ENCODE results near the gene EYA3.

The EYA3 gene

GRCh38 chr1:28046716-28047115, 41.7 kb downstream of the EYA3 start:
- no peaks in the 10 kb centered on the region for H3K27me3 ChIP-seq (ENCODE audit: insufficient read depth, low read length)
- H3K36me3 ChIP-seq (ENCODE audit: insufficient read depth, low read length) = peaks cover 23% of the 10 kb centered on the region
- H3K4me3 ChIP-seq (ENCODE audit: low read length) = no peak overlapping the region
- no peaks in the 10 kb centered on the region for H3K4me1 ChIP-seq (ENCODE audit: insufficient read depth, low read length)
- no peak overlapping the region for H2AFZ ChIP-seq (ENCODE audit: low read depth, low read length)
- H3K9me3 ChIP-seq (ENCODE audit: low read length) = no peaks in the 10 kb centered on the region

GRCh38 chr1:28045777-28046176, 42.6 kb downstream of the EYA3 start:
- Histone ChIP-seq H3K9me3 (ENCODE audit: low read length) (no peaks in the 10 kb centered on the region), H2AFZ (ENCODE audit: low read depth, low read length) (no peak overlapping the region), H3K4me1 (ENCODE audit: insufficient read depth, low read length) (no peaks in the 10 kb centered on the region), H3K4me3 (ENCODE audit: low read length) (no peak overlapping the region), H3K27me3 (ENCODE audit: insufficient read depth, low read length) (no peaks in the 10 kb centered on the region), H3K36me3 (ENCODE audit: insufficient read depth, low read length) (peaks cover 26% of the 10 kb centered on the region)

GRCh38 chr1:28044399-28044798, 44.0 kb downstream of the EYA3 start:
- no peaks in the 10 kb centered on the region for H3K27me3 ChIP-seq (ENCODE audit: insufficient read depth, low read length)
- H3K4me3 ChIP-seq (ENCODE audit: low read length) = no peak overlapping the region
- H3K9me3 ChIP-seq (ENCODE audit: low read length) = no peaks in the 10 kb centered on the region
- peaks cover 39% of the 10 kb centered on the region for H3K36me3 ChIP-seq (ENCODE audit: insufficient read depth, low read length)
- no peak overlapping the region for H2AFZ ChIP-seq (ENCODE audit: low read depth, low read length)
- no peaks in the 10 kb centered on the region for H3K4me1 ChIP-seq (ENCODE audit: insufficient read depth, low read length)

GRCh38 chr1:28039341-28039740, 49.1 kb downstream of the EYA3 start:
- Histone ChIP-seq H3K9me3 (ENCODE audit: low read length) (no peaks in the 10 kb centered on the region), H3K4me3 (ENCODE audit: low read length) (no peak overlapping the region), H3K4me1 (ENCODE audit: insufficient read depth, low read length) (no peaks in the 10 kb centered on the region), H3K36me3 (ENCODE audit: insufficient read depth, low read length) (peaks cover 44% of the 10 kb centered on the region), H2AFZ (ENCODE audit: low read depth, low read length) (no peak overlapping the region), H3K27me3 (ENCODE audit: insufficient read depth, low read length) (no peaks in the 10 kb centered on the region)

- Histone ChIP-seq H3K9me3 (ENCODE audit: low read length) (no peaks in the 10 kb centered on the region), H3K36me3 (ENCODE audit: insufficient read depth, low read length) (peaks cover 42% of the 10 kb centered on the region), H2AFZ (ENCODE audit: low read depth, low read length) (no peak overlapping the region), H3K4me1 (ENCODE audit: insufficient read depth, low read length) (no peaks in the 10 kb centered on the region), H3K4me3 (ENCODE audit: low read length) (no peak overlapping the region), H3K27me3 (ENCODE audit: insufficient read depth, low read length) (no peaks in the 10 kb centered on the region)
These were observed 50.5 kb downstream of the EYA3 start for GRCh38 chr1:28037946-28038345.

GRCh38 chr1:28037206-28037605, 51.2 kb downstream of the EYA3 start:
- Histone ChIP-seq H3K4me1 (ENCODE audit: insufficient read depth, low read length) (no peaks in the 10 kb centered on the region), H3K27me3 (ENCODE audit: insufficient read depth, low read length) (no peaks in the 10 kb centered on the region), H3K4me3 (ENCODE audit: low read length) (no peak overlapping the region), H3K9me3 (ENCODE audit: low read length) (no peaks in the 10 kb centered on the region), H3K36me3 (ENCODE audit: insufficient read depth, low read length) (peaks cover 40% of the 10 kb centered on the region), H2AFZ (ENCODE audit: low read depth, low read length) (no peak overlapping the region)

GRCh38 chr1:28036431-28036830, 52.0 kb downstream of the EYA3 start:
- H3K4me1 ChIP-seq (ENCODE audit: insufficient read depth, low read length) = no peaks in the 10 kb centered on the region
- H3K27me3 ChIP-seq (ENCODE audit: insufficient read depth, low read length) = no peaks in the 10 kb centered on the region
- H3K4me3 ChIP-seq (ENCODE audit: low read length) = no peak overlapping the region
- H3K36me3 ChIP-seq (ENCODE audit: insufficient read depth, low read length) = peaks cover 34% of the 10 kb centered on the region
- no peak overlapping the region for H2AFZ ChIP-seq (ENCODE audit: low read depth, low read length)
- no peaks in the 10 kb centered on the region for H3K9me3 ChIP-seq (ENCODE audit: low read length)

GRCh38 chr1:28035420-28035819, 53.0 kb downstream of the EYA3 start:
- Histone ChIP-seq H3K4me1 (ENCODE audit: insufficient read depth, low read length) (no peaks in the 10 kb centered on the region), H3K36me3 (ENCODE audit: insufficient read depth, low read length) (peaks cover 26% of the 10 kb centered on the region), H3K9me3 (ENCODE audit: low read length) (no peaks in the 10 kb centered on the region), H3K27me3 (ENCODE audit: insufficient read depth, low read length) (no peaks in the 10 kb centered on the region), H3K4me3 (ENCODE audit: low read length) (no peak overlapping the region), H2AFZ (ENCODE audit: low read depth, low read length) (no peak overlapping the region)

GRCh38 chr1:28032281-28032680, 56.1 kb downstream of the EYA3 start:
- no peaks in the 10 kb centered on the region for H3K4me1 ChIP-seq (ENCODE audit: insufficient read depth, low read length)
- peaks cover 16% of the 10 kb centered on the region for H3K36me3 ChIP-seq (ENCODE audit: insufficient read depth, low read length)
- no peaks in the 10 kb centered on the region for H3K9me3 ChIP-seq (ENCODE audit: low read length)
- H2AFZ ChIP-seq (ENCODE audit: low read depth, low read length) = no peak overlapping the region
- H3K27me3 ChIP-seq (ENCODE audit: insufficient read depth, low read length) = no peaks in the 10 kb centered on the region
- H3K4me3 ChIP-seq (ENCODE audit: low read length) = no peak overlapping the region

- no peaks in the 10 kb centered on the region for H3K9me3 ChIP-seq (ENCODE audit: low read length)
- no peaks in the 10 kb centered on the region for H3K27me3 ChIP-seq (ENCODE audit: insufficient read depth, low read length)
- H3K4me3 ChIP-seq (ENCODE audit: low read length) = no peak overlapping the region
These were observed 57.2 kb downstream of the EYA3 start for GRCh38 chr1:28031173-28031572.

GRCh38 chr1:28028873-28029654, 59.3 kb downstream of the EYA3 start:
- Histone ChIP-seq H3K9me3 (ENCODE audit: low read length) (no peaks in the 10 kb centered on the region), H2AFZ (ENCODE audit: low read depth, low read length) (no peak overlapping the region), H3K4me3 (ENCODE audit: low read length) (no peak overlapping the region), H3K27me3 (ENCODE audit: insufficient read depth, low read length) (no peaks in the 10 kb centered on the region), H3K4me1 (ENCODE audit: insufficient read depth, low read length) (no peaks in the 10 kb centered on the region), H3K36me3 (ENCODE audit: insufficient read depth, low read length) (peaks cover 18% of the 10 kb centered on the region)

More at GRCh38 chr1:28031173-28031572, 57.2 kb downstream of the EYA3 start:
- Histone ChIP-seq H2AFZ (ENCODE audit: low read depth, low read length) (no peak overlapping the region), H3K4me1 (ENCODE audit: insufficient read depth, low read length) (no peaks in the 10 kb centered on the region), H3K36me3 (ENCODE audit: insufficient read depth, low read length) (peaks cover 14% of the 10 kb centered on the region)

GRCh38 chr1:28027660-28028059, 60.8 kb downstream of the EYA3 start:
- no peaks in the 10 kb centered on the region for H3K9me3 ChIP-seq (ENCODE audit: low read length)
- no peak overlapping the region for H3K4me3 ChIP-seq (ENCODE audit: low read length)
- no peaks in the 10 kb centered on the region for H3K27me3 ChIP-seq (ENCODE audit: insufficient read depth, low read length)
- H3K36me3 ChIP-seq (ENCODE audit: insufficient read depth, low read length) = peaks cover 18% of the 10 kb centered on the region
- no peaks in the 10 kb centered on the region for H3K4me1 ChIP-seq (ENCODE audit: insufficient read depth, low read length)
- no peak overlapping the region for H2AFZ ChIP-seq (ENCODE audit: low read depth, low read length)

GRCh38 chr1:28027238-28027637, 61.2 kb downstream of the EYA3 start:
- Histone ChIP-seq H3K4me3 (ENCODE audit: low read length) (no peak overlapping the region), H3K4me1 (ENCODE audit: insufficient read depth, low read length) (no peaks in the 10 kb centered on the region), H3K9me3 (ENCODE audit: low read length) (no peaks in the 10 kb centered on the region), H3K36me3 (ENCODE audit: insufficient read depth, low read length) (peaks cover 18% of the 10 kb centered on the region), H2AFZ (ENCODE audit: low read depth, low read length) (no peak overlapping the region), H3K27me3 (ENCODE audit: insufficient read depth, low read length) (no peaks in the 10 kb centered on the region)

GRCh38 chr1:28026329-28026728, 62.1 kb downstream of the EYA3 start:
- Histone ChIP-seq H2AFZ (ENCODE audit: low read depth, low read length) (no peak overlapping the region), H3K4me1 (ENCODE audit: insufficient read depth, low read length) (peaks cover under 1% of the 10 kb centered on the region), H3K4me3 (ENCODE audit: low read length) (no peak overlapping the region), H3K36me3 (ENCODE audit: insufficient read depth, low read length) (peaks cover 18% of the 10 kb centered on the region), H3K9me3 (ENCODE audit: low read length) (no peaks in the 10 kb centered on the region), H3K27me3 (ENCODE audit: insufficient read depth, low read length) (no peaks in the 10 kb centered on the region)

Measured in neuron (in vitro differentiated cells).